ENCODE results near the gene INS. TPM values are rescaled to one million over a fixed set of nuclear protein-coding genes. Genes with fewer than 3 reads are reported as not detected.

The INS gene
- polyA plus RNA-seq (2012; ENCODE audit: low read depth, missing spikeins): not detected

DNA sequence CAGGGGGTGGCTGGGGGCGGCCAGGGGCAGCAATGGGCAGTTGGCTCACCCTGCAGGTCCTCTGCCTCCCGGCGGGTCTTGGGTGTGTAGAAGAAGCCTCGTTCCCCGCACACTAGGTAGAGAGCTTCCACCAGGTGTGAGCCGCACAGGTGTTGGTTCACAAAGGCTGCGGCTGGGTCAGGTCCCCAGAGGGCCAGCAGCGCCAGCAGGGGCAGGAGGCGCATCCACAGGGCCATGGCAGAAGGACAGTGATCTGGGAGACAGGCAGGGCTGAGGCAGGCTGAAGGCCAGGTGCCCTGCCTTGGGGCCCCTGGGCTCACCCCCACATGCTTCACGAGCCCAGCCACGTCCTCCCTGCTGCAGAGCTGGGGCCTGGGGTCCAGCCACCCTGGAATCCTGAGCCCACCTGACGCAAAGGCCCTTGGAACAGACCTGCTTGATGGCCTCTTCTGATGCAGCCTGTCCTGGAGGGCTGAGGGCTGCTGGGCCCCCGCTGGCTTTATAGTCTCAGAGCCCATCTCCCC, at the start of gene INS:
Gene INS (minus strand): TSS at position 474 of the 524 bp plus-strand sequence. CDS start 238 bp downstream, at position 236.
- DNase-seq (ENCODE audit: insufficient read length, low spot score) (no peak), FAIRE-seq (no peak)
- TF ChIP-seq TAF1 (IDR thresholded peaks at IDR 0.05; ENCODE audit: low read depth, low read length) (no peak), POLR2A (IDR thresholded peaks at IDR 0.05; ENCODE audit: low read depth, low read length) (no peak), POU2F2 (IDR thresholded peaks at IDR 0.05; ENCODE audit: low read depth, low read length) (no peak), PAX5 (IDR thresholded peaks at IDR 0.05; ENCODE audit: insufficient read depth, low read length, severe bottlenecking) (no peak), POLR2AphosphoS5 (IDR thresholded peaks at IDR 0.05; ENCODE audit: low read depth, low read length) (no peak), SPI1 (IDR thresholded peaks at IDR 0.05; ENCODE audit: low read depth, low read length) (no peak)

- FAIRE-seq (no peak), DNase-seq (ENCODE audit: insufficient read length, low spot score) (no peak)
- TF ChIP-seq TAF1 (IDR thresholded peaks at IDR 0.05; ENCODE audit: low read depth, low read length): no peak
- no peak for TF ChIP-seq POU2F2 (IDR thresholded peaks at IDR 0.05; ENCODE audit: low read depth, low read length)
- TF ChIP-seq POLR2A (IDR thresholded peaks at IDR 0.05; ENCODE audit: low read depth, low read length): no peak
- no peak for TF ChIP-seq PAX5 (IDR thresholded peaks at IDR 0.05; ENCODE audit: insufficient read depth, low read length, severe bottlenecking)
- TF ChIP-seq SPI1 (IDR thresholded peaks at IDR 0.05; ENCODE audit: low read depth, low read length): no peak
- no peak for TF ChIP-seq POLR2AphosphoS5 (IDR thresholded peaks at IDR 0.05; ENCODE audit: low read depth, low read length)
Observed at GRCh38 chr11:2210366-2211112, 49.5 kb upstream of the INS start.

DNA sequence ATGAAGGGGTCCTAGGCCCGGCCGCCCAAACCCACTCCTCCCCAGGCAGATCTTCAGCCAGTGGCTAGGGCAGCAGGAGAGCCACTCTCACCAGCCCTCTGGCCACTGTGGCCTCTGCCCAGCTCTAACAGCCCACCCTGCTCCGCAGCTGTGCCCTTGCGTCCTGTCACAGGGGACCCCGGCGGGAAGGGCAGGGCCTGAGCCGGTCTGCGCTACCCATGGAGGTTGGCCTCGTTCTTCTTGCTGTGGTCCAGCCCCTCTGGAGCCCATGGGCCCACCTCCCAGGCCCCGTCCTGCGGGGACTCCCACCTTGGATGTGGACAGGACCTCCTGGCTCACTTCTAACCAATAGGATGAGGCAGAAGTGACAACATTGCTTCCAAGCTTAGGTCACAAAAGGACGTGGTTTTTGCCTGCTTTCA, 48.9 kb upstream of the INS start:
- DNase-seq (ENCODE audit: insufficient read length, low spot score) (no peak), FAIRE-seq (no peak)
- TF ChIP-seq SPI1 (IDR thresholded peaks at IDR 0.05; ENCODE audit: low read depth, low read length) (no peak), TAF1 (IDR thresholded peaks at IDR 0.05; ENCODE audit: low read depth, low read length) (no peak), PAX5 (IDR thresholded peaks at IDR 0.05; ENCODE audit: insufficient read depth, low read length, severe bottlenecking) (no peak), POU2F2 (IDR thresholded peaks at IDR 0.05; ENCODE audit: low read depth, low read length) (no peak), POLR2AphosphoS5 (IDR thresholded peaks at IDR 0.05; ENCODE audit: low read depth, low read length) (no peak), POLR2A (IDR thresholded peaks at IDR 0.05; ENCODE audit: low read depth, low read length) (no peak)

DNA sequence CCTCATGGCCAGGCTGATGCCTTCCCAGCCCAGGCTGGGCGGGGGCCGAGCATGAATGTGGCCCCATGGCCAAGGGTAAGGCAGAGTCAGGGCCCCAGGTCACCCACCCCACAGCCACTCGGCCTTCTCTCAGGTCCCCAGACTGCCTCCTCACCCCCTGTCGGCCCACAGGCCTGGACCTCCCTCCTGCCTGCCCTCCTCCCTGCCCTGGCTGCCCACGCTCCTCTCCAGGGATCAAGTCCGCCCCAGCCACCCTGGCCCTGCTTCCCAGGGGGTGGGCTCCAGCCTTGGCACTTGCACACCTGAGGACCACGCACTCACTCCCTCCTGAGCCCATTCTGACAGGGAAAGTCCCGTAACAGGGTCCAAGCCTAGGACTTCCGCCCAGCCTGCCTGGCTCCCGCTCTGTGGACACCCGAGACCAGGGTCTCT, 48.4 kb upstream of the INS start:
- FAIRE-seq (no peak), DNase-seq (ENCODE audit: insufficient read length, low spot score) (no peak)
- TF ChIP-seq POLR2AphosphoS5 (IDR thresholded peaks at IDR 0.05; ENCODE audit: low read depth, low read length) (no peak), POU2F2 (IDR thresholded peaks at IDR 0.05; ENCODE audit: low read depth, low read length) (no peak), POLR2A (IDR thresholded peaks at IDR 0.05; ENCODE audit: low read depth, low read length) (no peak)

DNA sequence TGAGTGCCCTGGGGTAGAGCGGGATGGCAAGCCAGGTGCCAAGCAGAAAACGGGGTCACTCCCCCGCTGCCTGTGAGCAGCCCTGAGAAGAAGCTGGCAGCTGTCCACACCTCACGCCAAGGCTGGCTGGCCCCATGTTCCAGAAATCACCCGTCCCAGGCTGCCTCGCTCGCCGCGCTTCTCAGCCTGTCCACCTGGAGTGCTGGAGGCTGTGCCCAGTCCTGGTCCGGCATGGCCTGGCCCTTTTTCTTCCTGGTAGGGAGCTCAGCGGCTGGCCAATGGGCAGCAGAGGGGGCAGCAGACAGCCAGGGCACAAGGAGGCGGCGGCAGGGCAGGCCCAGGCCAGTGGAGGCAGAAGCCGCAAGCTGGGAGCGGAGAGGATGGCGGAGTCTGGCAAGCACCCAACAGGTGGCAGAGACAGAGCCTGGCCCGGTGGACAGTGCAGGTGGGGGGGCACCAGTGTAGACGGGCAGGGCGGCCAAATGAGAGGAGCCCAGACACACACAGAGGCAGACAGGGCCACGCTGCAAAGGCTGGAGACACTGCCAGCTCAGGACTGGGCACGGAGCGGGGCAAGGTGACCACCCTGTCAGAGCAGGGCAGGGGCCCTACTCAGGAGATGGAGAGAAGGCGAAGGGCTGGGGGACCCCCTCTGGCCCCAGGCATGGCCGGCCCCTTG, 47.8 kb upstream of the INS start:
- no peak for FAIRE-seq
- DNase-seq (ENCODE audit: insufficient read length, low spot score): no peak
- no peak for TF ChIP-seq POLR2A (IDR thresholded peaks at IDR 0.05; ENCODE audit: low read depth, low read length)
- no peak for TF ChIP-seq TAF1 (IDR thresholded peaks at IDR 0.05; ENCODE audit: low read depth, low read length)
- no peak for TF ChIP-seq SPI1 (IDR thresholded peaks at IDR 0.05; ENCODE audit: low read depth, low read length)
- no peak for TF ChIP-seq POLR2AphosphoS5 (IDR thresholded peaks at IDR 0.05; ENCODE audit: low read depth, low read length)
- no peak for TF ChIP-seq PAX5 (IDR thresholded peaks at IDR 0.05; ENCODE audit: insufficient read depth, low read length, severe bottlenecking)
- TF ChIP-seq POU2F2 (IDR thresholded peaks at IDR 0.05; ENCODE audit: low read depth, low read length): no peak

DNA sequence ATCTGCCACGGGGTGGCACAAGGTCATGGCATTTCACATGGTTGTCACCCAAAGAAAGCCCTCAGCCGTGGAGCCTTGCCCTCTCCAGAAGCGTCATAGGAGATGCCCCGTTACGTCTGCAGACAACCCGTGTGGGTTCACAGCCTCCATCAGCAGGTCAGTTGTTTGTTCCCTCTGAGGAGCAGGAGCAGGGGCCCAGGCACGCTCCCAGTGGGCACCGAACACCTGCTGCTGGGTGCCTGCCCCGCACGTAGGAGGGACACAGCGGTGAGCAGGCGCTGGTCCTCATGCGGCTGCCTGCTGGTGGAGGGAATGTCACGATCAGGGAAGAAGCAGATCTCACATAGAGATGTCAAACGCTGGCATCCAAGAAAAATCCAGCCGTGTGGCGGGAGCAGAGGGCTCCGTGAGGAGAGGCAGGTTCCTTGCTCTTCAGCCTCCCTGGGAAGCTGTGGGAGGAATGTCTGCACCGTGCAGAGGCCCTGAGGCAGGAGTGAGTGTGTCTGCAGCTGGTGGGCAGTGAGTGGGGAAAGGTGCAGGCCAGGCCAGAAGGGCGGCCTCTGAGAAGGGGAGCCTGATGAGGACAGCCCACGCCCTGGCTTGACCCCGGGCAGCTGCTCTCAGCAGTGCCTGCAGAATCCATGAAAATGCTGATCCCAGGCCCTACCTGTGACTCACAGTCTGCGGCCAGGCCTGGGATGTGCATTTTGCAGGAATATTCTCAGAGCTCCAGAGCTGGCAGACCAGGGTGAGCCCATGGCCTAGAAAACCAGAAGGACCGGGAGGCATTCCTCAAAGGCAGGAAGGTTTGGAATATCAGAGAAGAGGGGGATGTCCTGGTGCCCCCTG, 47.0 kb upstream of the INS start:
- no peak for DNase-seq (ENCODE audit: insufficient read length, low spot score)
- TF ChIP-seq PAX5 (IDR thresholded peaks at IDR 0.05; ENCODE audit: insufficient read depth, low read length, severe bottlenecking): no peak
- TF ChIP-seq SPI1 (IDR thresholded peaks at IDR 0.05; ENCODE audit: low read depth, low read length): no peak
- TF ChIP-seq POLR2AphosphoS5 (IDR thresholded peaks at IDR 0.05; ENCODE audit: low read depth, low read length): no peak
- TF ChIP-seq POU2F2 (IDR thresholded peaks at IDR 0.05; ENCODE audit: low read depth, low read length): no peak
- TF ChIP-seq TAF1 (IDR thresholded peaks at IDR 0.05; ENCODE audit: low read depth, low read length): no peak
- no peak for TF ChIP-seq POLR2A (IDR thresholded peaks at IDR 0.05; ENCODE audit: low read depth, low read length)
- FAIRE-seq: no peak

GRCh38 chr11:2207212-2207611, 46.2 kb upstream of the INS start:
- FAIRE-seq: no peak
- TF ChIP-seq POU2F2 (IDR thresholded peaks at IDR 0.05; ENCODE audit: low read depth, low read length): no peak
- no peak for TF ChIP-seq POLR2AphosphoS5 (IDR thresholded peaks at IDR 0.05; ENCODE audit: low read depth, low read length)
- TF ChIP-seq SPI1 (IDR thresholded peaks at IDR 0.05; ENCODE audit: low read depth, low read length): no peak
- no peak for TF ChIP-seq POLR2A (IDR thresholded peaks at IDR 0.05; ENCODE audit: low read depth, low read length)
- DNase-seq (ENCODE audit: insufficient read length, low spot score): no peak

DNA sequence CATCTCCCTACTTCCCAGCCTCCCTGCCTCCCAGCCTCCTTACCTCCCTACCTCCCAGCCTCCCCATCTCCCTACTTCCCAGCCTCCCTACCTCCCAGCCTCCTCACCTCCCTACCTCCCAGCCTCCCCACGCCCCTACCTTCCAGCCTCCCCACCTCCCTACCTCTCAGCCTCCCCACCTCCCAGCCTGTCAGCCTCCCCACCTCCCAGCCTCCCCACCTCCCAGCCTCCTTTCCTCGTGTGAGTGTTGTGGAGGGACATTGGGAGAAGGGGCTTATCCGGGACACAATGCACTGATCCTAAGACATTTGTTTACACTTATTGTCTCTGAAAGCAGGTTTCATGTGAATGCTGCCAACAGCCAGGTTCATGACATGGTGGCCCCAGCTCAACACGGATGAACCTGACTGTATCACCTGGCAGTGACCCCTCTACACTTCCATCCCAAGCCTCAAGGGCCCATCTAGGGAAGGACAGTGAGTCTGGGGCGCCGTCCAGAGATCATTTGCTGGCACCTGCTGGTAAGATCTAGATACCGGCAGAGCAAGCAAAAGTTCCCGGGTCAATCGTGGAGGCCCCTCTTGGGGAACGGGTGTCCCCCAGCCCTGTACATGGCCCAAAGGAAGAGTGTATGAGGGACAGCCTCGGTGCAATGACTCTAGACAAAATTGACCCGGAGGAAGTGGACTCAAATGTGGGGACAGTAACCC, 45.1 kb upstream of the INS start:
- TF ChIP-seq POLR2A (IDR thresholded peaks at IDR 0.05; ENCODE audit: low read depth, low read length): no peak
- TF ChIP-seq SPI1 (IDR thresholded peaks at IDR 0.05; ENCODE audit: low read depth, low read length): no peak
- TF ChIP-seq POLR2AphosphoS5 (IDR thresholded peaks at IDR 0.05; ENCODE audit: low read depth, low read length): no peak
- no peak for TF ChIP-seq TAF1 (IDR thresholded peaks at IDR 0.05; ENCODE audit: low read depth, low read length)
- TF ChIP-seq POU2F2 (IDR thresholded peaks at IDR 0.05; ENCODE audit: low read depth, low read length): no peak
- TF ChIP-seq PAX5 (IDR thresholded peaks at IDR 0.05; ENCODE audit: insufficient read depth, low read length, severe bottlenecking): no peak
- no peak for DNase-seq (ENCODE audit: insufficient read length, low spot score)
- no peak for FAIRE-seq

Measured in GM12891 (cell line).